Muscle of leg (tissue), 11 donors: Measurements from ENCODE around the gene XPNPEP3. TPM values are rescaled to one million over a fixed set of nuclear protein-coding genes. Genes with fewer than 3 reads are reported as not detected.

ENCODE experiments used
- DNase-seq: peaks from one replicate; pipeline ENCODE4 v3.0.0; 2013
- H3K27ac ChIP-seq: one replicate; pipeline ENCODE4 v1.5.1; 2013; ENCODE audit warnings: mild to moderate bottlenecking, low read length, control low read depth
- H3K27me3 ChIP-seq: one replicate; pipeline ENCODE4 v1.6.1; 2013; ENCODE audit warnings: low read length; ENCODE audit not compliant: control insufficient read depth, insufficient read depth
- H3K36me3 ChIP-seq: one replicate; pipeline ENCODE4 v1.6.1; 2013; ENCODE audit warnings: low read length; ENCODE audit not compliant: control insufficient read depth, insufficient read depth
- H3K4me1 ChIP-seq: one replicate; pipeline ENCODE4 v1.6.1; 2013; ENCODE audit warnings: low read length; ENCODE audit not compliant: control insufficient read depth, insufficient read depth
- H3K4me3 ChIP-seq: one replicate; pipeline ENCODE4 v1.5.1; 2013; ENCODE audit warnings: low read length, control low read depth
- H3K9me3 ChIP-seq: replicated peaks from 2 replicates; pipeline ENCODE4 v1.6.1; 2013; ENCODE audit warnings: low read depth, low read length; ENCODE audit not compliant: control insufficient read depth
- WGBS: methylation state at CpG from one replicate; pipeline ENCODE4 v1.1.5; 2013; ENCODE audit warnings: missing lambda C conversion rate; ENCODE audit not compliant: insufficient coverage; 5-methylcytosine and 5-hydroxymethylcytosine counted together
- polyA plus RNA-seq, 8 donors: library from polyadenylated mRNA; unstranded; fragments of 120-200 nt; gene quantifications; one replicate each; pipeline versions ENCODE4 v1.2.1 to v1.2.3, GENCODE V29; 2013; ENCODE audit warnings: inconsistent platforms in 1 of 8, low replicate concordance in 1 of 8; ENCODE audit not compliant: insufficient read length in 8 of 8, insufficient read depth in 1 of 8
- total RNA-seq: library from RNA; stranded (reverse); fragments of 120-200 nt; gene quantifications from one replicate; pipeline ENCODE4 v1.2.4, GENCODE V29; 2013

Gene XPNPEP3
- total and polyA plus RNA-seq, 9 donors, result 7.8 to 12.8 (median 10.1) TPM

DNA sequence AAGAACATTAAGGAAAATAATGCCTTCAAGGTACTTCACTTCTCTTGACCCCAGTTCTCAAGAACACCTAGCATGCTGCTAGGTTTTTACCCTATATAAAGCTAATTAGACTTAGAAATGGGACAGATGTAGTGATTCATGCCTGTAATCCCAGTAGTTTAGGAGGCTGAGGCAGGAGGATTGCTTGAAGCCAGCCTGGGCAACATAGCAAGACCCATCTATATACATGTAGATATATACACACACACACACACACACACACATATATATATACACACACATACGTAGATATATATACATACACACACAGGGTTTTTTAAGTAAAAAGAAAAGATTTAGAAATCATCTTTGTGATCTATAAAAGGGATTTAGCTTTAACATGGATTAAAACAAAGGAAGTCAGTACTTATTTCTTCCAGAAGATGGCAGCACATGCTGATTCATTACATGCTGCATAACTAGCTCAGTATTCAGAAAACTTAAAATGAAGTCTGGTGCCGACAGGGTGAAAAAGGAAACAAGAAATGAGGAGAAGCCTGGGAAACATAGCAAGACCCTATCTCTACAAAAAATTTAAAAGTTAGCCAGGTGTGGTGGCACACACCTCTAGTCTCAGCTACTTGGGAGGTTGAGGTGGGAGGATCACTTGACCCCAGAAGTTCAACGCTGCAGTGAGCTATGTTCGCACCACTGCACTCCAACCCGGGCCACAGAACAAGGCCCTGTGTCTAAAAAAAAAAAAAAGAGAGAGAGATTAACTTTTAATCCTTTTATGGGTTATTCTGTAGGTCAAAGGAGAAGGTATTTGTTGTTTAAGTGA is 65.7 kb downstream of the XPNPEP3 start:
- no CpG with 5 or more reads among the region's 5 CpGs for WGBS
- no peaks in the 10 kb centered on the region for H3K4me1 ChIP-seq
- peak; percentile 78 for DNase-seq
- H3K36me3 ChIP-seq, result peaks cover 36% of the 10 kb centered on the region
- no peak overlapping the region for H3K4me3 ChIP-seq
- H3K27me3 ChIP-seq, result no peaks in the 10 kb centered on the region
- H3K9me3 ChIP-seq, result no peaks in the 10 kb centered on the region
- no peak overlapping the region for H3K27ac ChIP-seq

DNA sequence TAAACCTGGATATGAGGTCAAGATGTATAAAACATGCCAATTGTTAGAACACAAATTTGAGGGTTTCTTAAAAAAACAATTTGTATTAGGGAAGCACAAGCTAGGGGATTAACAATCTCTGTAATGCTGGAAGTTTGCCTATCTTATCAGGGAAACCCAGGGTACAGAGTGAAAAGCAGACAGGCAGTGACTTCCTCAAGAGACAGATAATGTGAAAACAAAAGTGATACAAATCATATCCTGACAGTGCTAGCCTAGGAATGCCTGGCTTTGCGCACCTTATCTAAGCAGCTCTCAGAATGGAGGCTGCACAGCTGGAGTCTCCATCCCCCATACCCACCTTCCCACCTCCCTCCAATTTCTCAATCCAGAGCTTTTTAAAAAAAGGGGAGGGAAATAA is 71.7 kb downstream of the XPNPEP3 start:
- H3K36me3 ChIP-seq, result peaks cover 34% of the 10 kb centered on the region

GRCh38 chr22:40932396-40932795 is 75.4 kb downstream of the XPNPEP3 start:
- Histone ChIP-seq H3K4me1 (no peaks in the 10 kb centered on the region), H3K27me3 (no peaks in the 10 kb centered on the region), H3K27ac (no peak overlapping the region), H3K9me3 (no peaks in the 10 kb centered on the region), H3K36me3 (peaks cover 16% of the 10 kb centered on the region), H3K4me3 (no peak overlapping the region)
- no CpG with 5 or more reads among the region's 2 CpGs for WGBS
- no peak for DNase-seq

More for the DNA sequence above, 71.7 kb downstream of the XPNPEP3 start:
- Histone ChIP-seq H3K4me1 (no peaks in the 10 kb centered on the region), H3K4me3 (no peak overlapping the region), H3K27ac (no peak overlapping the region), H3K27me3 (no peaks in the 10 kb centered on the region), H3K9me3 (no peaks in the 10 kb centered on the region)
- WGBS, result no CpG with 5 or more reads among the region's 1 CpG
- no peak for DNase-seq

- no peak overlapping the region for H3K4me3 ChIP-seq
- H3K9me3 ChIP-seq, result no peaks in the 10 kb centered on the region
- no peak for DNase-seq
- peaks cover under 1% of the 10 kb centered on the region for H3K36me3 ChIP-seq
- no peaks in the 10 kb centered on the region for H3K4me1 ChIP-seq
- no peak overlapping the region for H3K27ac ChIP-seq
- no CpG with 5 or more reads among the region's 2 CpGs for WGBS
- no peaks in the 10 kb centered on the region for H3K27me3 ChIP-seq
Measured at GRCh38 chr22:40939202-40939601, 82.3 kb downstream of the XPNPEP3 start.

DNA sequence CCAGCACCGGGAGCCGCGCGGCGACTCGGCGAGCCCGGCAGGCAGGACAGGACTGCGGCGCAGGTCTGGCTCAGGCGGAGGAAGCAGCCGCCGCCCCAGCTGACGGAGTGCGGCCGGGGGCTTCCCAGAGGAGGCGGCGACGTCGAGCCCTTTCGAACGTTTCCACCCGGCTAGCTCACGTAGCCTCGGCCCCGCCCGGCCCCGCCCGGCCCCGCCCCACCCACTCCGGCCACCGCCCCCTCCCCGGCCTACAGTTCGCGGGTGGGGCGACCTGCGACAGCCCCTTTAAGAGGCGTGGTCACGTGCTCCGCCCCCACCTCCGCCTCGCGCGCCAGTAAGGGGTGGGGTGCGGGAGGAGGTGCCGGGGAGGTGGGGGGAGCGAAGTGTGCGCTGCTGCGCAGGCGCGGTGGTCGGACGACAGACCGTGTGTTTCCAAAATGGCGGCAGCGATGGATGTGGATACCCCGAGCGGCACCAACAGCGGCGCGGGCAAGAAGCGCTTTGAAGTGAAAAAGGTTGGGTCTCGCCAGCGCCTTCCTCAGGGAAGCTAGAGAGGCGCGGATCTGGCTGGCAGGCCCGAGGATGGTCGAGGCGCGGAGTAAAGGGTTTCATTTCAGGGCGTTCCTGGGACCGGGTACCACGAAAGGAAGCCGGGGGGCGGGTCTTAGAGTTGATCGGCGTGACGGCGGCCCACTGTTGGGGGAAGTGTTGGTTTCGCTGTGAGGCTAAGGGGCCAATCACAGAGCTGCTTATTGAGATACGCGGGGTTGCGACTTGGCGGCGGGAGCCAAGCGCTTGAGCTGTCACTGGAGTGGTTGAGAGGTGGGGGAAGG is 94.2 kb downstream of the XPNPEP3 start, which contains the start of gene RBX1:
Gene RBX1 (plus strand): TSS at position 417 of the 833 bp plus-strand sequence. CDS start 21 bp downstream, at position 438.
- H3K4me3 ChIP-seq, result peak within 1 kb of the TSS; percentile 81
- WGBS, result under 1% methylated on average over 63 of the region's 86 CpGs

GRCh38 chr22:40951795-40952605 is 95.1 kb downstream of the XPNPEP3 start:
- 2% methylated on average over 7 of the region's 21 CpGs for WGBS
- Histone ChIP-seq H3K27me3 (no peaks in the 10 kb centered on the region), H3K36me3 (peaks cover 20% of the 10 kb centered on the region), H3K4me3 (peak overlapping the region; percentile 81), H3K27ac (peak overlapping the region; percentile 93), H3K4me1 (peaks cover 13% of the 10 kb centered on the region), H3K9me3 (no peaks in the 10 kb centered on the region)
- no peak for DNase-seq

More for the DNA sequence above, 94.2 kb downstream of the XPNPEP3 start, which contains the start of gene RBX1:
- H3K9me3 ChIP-seq, result no peaks in the 10 kb centered on the region
- DNase-seq, result peak; percentile 99
- H3K27ac ChIP-seq, result peak within 1 kb of the TSS; percentile 93
- H3K36me3 ChIP-seq, result peaks cover 13% of the 10 kb centered on the region
- H3K4me1 ChIP-seq, result peaks cover 13% of the 10 kb centered on the region
- H3K27me3 ChIP-seq, result no peaks in the 10 kb centered on the region

- DNase-seq, result no peak
- Histone ChIP-seq H3K9me3 (no peaks in the 10 kb centered on the region), H3K27me3 (no peaks in the 10 kb centered on the region), H3K4me3 (no peak overlapping the region), H3K36me3 (peaks cover 31% of the 10 kb centered on the region), H3K4me1 (peaks cover 13% of the 10 kb centered on the region), H3K27ac (no peak overlapping the region)
- 60% methylated on average over 1 of the region's 2 CpGs for WGBS
Measured at GRCh38 chr22:40953471-40953870, 96.5 kb downstream of the XPNPEP3 start.

- Histone ChIP-seq H3K36me3 (peaks cover 38% of the 10 kb centered on the region), H3K9me3 (no peaks in the 10 kb centered on the region), H3K4me3 (no peak overlapping the region), H3K27ac (no peak overlapping the region), H3K27me3 (no peaks in the 10 kb centered on the region), H3K4me1 (peaks cover 13% of the 10 kb centered on the region)
- DNase-seq, result no peak
- WGBS, result no CpG with 5 or more reads among the region's 4 CpGs
Measured at GRCh38 chr22:40954113-40954512, 97.2 kb downstream of the XPNPEP3 start.

DNA sequence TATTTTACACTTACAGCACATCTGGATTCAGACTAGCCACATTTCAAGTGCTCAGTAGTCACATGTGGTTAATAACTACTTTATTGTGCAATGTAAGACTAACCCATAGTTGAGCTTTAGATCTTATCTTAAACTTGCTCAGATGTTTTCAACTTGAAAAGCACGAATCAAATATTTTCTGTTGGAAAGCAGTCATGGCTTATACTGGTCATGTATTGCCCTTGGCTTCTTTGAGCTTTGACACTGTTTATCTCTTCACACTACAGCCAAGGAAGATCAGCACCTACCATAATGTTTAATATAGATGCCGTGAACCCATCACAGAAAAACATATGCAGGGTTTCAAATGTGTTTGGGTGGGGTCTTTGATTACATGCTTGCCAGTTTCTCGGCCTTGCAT is 98.6 kb downstream of the XPNPEP3 start:
- no peak overlapping the region for H3K4me3 ChIP-seq
- no CpG with 5 or more reads among the region's 3 CpGs for WGBS

More for the DNA sequence above, 98.6 kb downstream of the XPNPEP3 start:
- no peaks in the 10 kb centered on the region for H3K27me3 ChIP-seq
- peaks cover 10% of the 10 kb centered on the region for H3K4me1 ChIP-seq
- H3K9me3 ChIP-seq, result no peaks in the 10 kb centered on the region
- H3K27ac ChIP-seq, result no peak overlapping the region
- no peak for DNase-seq
- H3K36me3 ChIP-seq, result peaks cover 38% of the 10 kb centered on the region
